Measurements from ENCODE around the gene MXD3. TPM values are rescaled to one million over a fixed set of nuclear protein-coding genes. Genes with fewer than 3 reads are reported as not detected.

The MXD3 gene
- total RNA-seq, 1 donor from 2014 or later: 17.3 TPM

DNA sequence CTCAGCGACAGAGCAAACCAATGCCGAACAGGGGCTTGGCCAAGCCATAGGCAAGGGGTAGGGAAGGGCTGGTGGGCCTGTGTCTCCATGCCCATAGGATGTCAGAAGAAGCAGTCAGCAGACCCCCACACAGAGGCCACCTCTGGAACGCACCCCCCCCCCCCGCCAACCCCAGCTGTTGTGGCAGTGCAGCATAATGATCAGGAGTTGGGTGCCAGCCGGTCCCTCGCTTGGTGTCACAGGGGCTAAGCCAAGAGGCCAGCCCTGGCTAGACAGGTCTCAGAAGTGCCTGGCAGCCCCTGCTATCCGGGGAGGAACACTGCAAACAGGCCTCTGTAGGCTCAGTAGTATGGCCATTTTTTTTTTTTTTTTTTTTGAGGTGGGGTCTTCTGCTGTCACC, 3.7 kb upstream of the MXD3 start:
- Mint-ChIP-seq H3K27me3 (ENCODE audit: unreplicated experiment) (peaks cover 6% of the 10 kb centered on the region), H3K27ac (ENCODE audit: unreplicated experiment) (no peak overlapping the region)
- TF ChIP-seq, protein P1, sequence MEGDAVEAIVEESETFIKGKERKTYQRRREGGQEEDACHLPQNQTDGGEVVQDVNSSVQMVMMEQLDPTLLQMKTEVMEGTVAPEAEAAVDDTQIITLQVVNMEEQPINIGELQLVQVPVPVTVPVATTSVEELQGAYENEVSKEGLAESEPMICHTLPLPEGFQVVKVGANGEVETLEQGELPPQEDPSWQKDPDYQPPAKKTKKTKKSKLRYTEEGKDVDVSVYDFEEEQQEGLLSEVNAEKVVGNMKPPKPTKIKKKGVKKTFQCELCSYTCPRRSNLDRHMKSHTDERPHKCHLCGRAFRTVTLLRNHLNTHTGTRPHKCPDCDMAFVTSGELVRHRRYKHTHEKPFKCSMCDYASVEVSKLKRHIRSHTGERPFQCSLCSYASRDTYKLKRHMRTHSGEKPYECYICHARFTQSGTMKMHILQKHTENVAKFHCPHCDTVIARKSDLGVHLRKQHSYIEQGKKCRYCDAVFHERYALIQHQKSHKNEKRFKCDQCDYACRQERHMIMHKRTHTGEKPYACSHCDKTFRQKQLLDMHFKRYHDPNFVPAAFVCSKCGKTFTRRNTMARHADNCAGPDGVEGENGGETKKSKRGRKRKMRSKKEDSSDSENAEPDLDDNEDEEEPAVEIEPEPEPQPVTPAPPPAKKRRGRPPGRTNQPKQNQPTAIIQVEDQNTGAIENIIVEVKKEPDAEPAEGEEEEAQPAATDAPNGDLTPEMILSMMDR (IDR thresholded peaks at IDR 0.05; ENCODE audit: partially characterized antibody, unreplicated experiment): no peak

DNA sequence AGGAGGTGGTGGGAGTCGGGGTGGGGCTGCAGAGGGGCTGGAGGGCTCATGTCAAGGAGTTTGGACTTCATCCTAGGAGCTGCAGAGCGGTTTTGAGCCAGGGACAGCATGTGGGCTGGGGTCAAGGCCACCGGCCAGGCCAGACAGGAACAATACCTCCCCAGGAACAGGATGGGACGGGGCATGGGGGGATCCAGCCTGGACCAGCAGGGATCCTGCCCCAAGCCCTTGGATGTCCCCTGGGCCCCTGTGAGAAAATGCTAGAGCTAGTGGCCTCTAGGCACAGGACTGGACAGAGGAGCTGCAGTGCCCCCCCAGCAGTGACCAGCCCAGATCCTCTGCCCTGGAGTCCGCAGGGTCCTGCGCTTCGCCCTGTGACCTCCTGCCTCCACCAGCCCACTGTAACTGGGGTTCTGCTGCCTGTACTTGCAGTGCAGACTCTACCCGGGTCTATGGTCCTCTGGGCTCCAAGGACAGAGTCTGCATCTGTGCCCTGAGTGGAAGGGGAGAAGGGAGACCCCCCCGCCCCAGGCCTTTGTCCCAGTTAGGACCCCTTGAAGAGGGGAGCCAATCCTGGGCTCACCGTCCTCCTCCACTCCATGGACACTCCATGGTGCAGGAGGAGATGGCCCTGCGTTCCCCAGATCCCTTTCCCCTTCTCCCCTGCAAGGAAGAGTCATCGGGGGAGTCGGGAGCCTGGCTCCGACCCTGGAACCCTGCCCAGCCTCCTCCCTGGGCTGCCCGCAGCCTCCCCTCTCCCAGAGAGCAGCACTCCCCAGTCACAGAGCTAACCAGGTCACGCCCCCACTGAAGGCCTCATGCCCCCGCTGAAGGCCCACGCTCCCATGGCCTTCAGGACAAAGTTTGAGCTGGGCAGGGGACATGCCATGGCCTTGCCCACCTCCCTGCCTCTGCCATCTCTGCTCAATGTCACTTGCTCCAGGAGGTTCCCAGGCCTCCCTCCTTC, 3.0 kb upstream of the MXD3 start:
- no peak overlapping the region for H3K4me3 Mint-ChIP-seq (ENCODE audit: unreplicated experiment)
- TF ChIP-seq, protein P1 (IDR thresholded peaks at IDR 0.05; ENCODE audit: partially characterized antibody, unreplicated experiment): no peak
- peaks cover 6% of the 10 kb centered on the region for H3K27me3 Mint-ChIP-seq (ENCODE audit: unreplicated experiment)
- H3K36me3 Mint-ChIP-seq (ENCODE audit: unreplicated experiment): peaks cover 4% of the 10 kb centered on the region
- no peak overlapping the region for H3K27ac Mint-ChIP-seq (ENCODE audit: unreplicated experiment)
- no peak for DNase-seq
- peaks cover 4% of the 10 kb centered on the region for H3K9me3 Mint-ChIP-seq (ENCODE audit: unreplicated experiment)
- H3K4me1 Mint-ChIP-seq (ENCODE audit: low read depth, unreplicated experiment): peaks cover 7% of the 10 kb centered on the region

More for the DNA sequence above, 3.7 kb upstream of the MXD3 start:
- Mint-ChIP-seq H3K9me3 (ENCODE audit: unreplicated experiment) (peaks cover 4% of the 10 kb centered on the region), H3K4me3 (ENCODE audit: unreplicated experiment) (no peak overlapping the region), H3K4me1 (ENCODE audit: low read depth, unreplicated experiment) (peaks cover 4% of the 10 kb centered on the region), H3K36me3 (ENCODE audit: unreplicated experiment) (peaks cover 4% of the 10 kb centered on the region)
- no peak for DNase-seq

DNA sequence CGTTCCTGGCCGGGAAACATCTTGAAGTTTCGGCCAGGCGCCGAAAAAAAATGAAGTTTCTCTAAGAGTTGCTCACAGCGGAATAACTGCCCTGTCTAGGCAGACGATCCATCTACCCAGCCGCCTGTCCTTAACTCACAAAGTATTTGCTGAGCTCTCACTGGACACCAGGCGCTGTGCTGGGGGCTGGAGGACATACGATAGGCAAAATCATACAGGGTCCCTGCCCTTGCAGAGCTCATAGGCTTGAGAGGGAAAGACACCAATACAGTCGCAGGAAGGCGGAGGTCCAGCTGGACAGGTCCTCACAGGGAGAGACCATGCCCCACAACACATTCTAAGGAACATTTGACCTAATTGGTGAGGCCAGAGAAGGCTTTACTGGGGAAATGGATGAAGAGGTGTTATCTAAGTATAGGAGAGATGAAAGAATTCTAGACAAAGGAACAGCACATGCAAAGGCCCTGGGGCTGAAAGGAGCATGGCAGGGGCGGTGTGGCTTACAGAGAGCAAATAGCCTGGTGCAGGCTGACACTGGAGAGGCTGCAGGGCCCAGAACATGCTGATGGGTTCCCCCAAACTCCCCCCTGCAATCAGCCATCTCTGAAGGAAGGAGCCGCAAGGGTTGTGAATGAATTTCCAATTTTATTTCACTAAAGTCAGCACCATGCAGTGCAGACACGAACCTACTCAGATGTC, 2.0 kb upstream of the MXD3 start:
- TF ChIP-seq, protein P1 (IDR thresholded peaks at IDR 0.05; ENCODE audit: partially characterized antibody, unreplicated experiment): no peak
- peaks cover 2% of the 10 kb centered on the region for H3K9me3 Mint-ChIP-seq (ENCODE audit: unreplicated experiment)
- no peak overlapping the region for H3K4me3 Mint-ChIP-seq (ENCODE audit: unreplicated experiment)
- DNase-seq: no peak
- no peak overlapping the region for H3K27ac Mint-ChIP-seq (ENCODE audit: unreplicated experiment)
- peaks cover 7% of the 10 kb centered on the region for H3K4me1 Mint-ChIP-seq (ENCODE audit: low read depth, unreplicated experiment)
- H3K27me3 Mint-ChIP-seq (ENCODE audit: unreplicated experiment): peaks cover 6% of the 10 kb centered on the region
- H3K36me3 Mint-ChIP-seq (ENCODE audit: unreplicated experiment): peaks cover 4% of the 10 kb centered on the region

DNA sequence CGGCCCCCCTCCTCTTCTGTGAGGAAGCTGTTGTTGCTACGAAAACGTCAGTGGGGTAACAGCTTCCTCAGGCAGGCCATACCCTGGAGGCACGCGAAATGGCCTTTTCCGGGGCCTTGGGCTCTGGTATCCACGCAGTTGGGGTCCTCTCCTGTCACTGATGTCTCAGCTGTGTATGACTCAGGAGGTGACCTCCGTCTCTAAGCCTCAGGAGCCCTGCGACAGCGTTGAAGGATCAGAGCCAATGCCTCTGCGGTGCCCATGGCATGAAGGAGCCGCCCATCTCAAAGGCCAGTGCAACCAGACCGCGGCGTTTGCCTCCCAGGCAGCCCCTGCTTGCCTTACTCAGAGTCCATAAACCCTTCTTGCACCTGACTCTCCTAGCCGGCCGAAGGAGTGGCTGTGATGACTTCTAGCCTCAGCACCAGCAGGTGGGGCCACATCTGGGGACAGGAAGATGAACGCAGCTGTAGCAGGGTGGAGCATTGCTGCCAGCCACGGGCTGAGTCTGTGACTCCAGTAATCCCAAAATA, 1.0 kb upstream of the MXD3 start:
- Mint-ChIP-seq H3K4me3 (ENCODE audit: unreplicated experiment) (peak overlapping the region; percentile 46), H3K27ac (ENCODE audit: unreplicated experiment) (no peak overlapping the region)

More for the DNA sequence above, 1.0 kb upstream of the MXD3 start:
- peaks cover 2% of the 10 kb centered on the region for H3K9me3 Mint-ChIP-seq (ENCODE audit: unreplicated experiment)
- H3K4me1 Mint-ChIP-seq (ENCODE audit: low read depth, unreplicated experiment): peaks cover 7% of the 10 kb centered on the region
- peaks cover 4% of the 10 kb centered on the region for H3K36me3 Mint-ChIP-seq (ENCODE audit: unreplicated experiment)
- DNase-seq: no peak
- peaks cover 6% of the 10 kb centered on the region for H3K27me3 Mint-ChIP-seq (ENCODE audit: unreplicated experiment)
- TF ChIP-seq, protein P1 (IDR thresholded peaks at IDR 0.05; ENCODE audit: partially characterized antibody, unreplicated experiment): no peak
